Activated naive CD4-positive, alpha-beta T cell treated with anti-CD3 and anti-CD28 coated beads, Interleukin-2, amount 50 U/mL, for 72 hours (primary cell): ENCODE data around the gene LMBR1. TPM values are rescaled to one million over a fixed set of nuclear protein-coding genes. Genes with fewer than 3 reads are reported as not detected.
A peak's percentile ranks its signal among the peaks of the same experiment; 100 is the strongest.
"Not testable (repeated sequence)": the region's sequence is repeated elsewhere in the genome, so short reads cannot be mapped to it uniquely, and the experiment has no call there.

Experiments
- ATAC-seq, 2 donors: fragments of 150-1000 bp; cut with Tn5 transposase; 2 replicates each; pipeline ENCODE4 v1.10.0; 2021; ENCODE audit warnings: mild to moderate bottlenecking in 2 of 2, moderate library complexity in 2 of 2
- DNase-seq, 2 donors: peaks; one replicate each; pipeline ENCODE4 v3.0.0; 2021 to 2022; ENCODE audit warnings: low spot score in 2 of 2
- H3K27ac Mint-ChIP-seq, 2 donors: one replicate each; pipeline ENCODE4 v1.8.0; 2022; ENCODE audit warnings: mild to moderate bottlenecking in 2 of 2, mixed read lengths in 2 of 2
- H3K36me3 Mint-ChIP-seq, 2 donors: one replicate each; pipeline ENCODE4 v1.8.0; 2022; ENCODE audit warnings: mixed read lengths in 2 of 2
- H3K9me3 Mint-ChIP-seq, 2 donors: one replicate each; pipeline ENCODE4 v1.8.0; 2022; ENCODE audit warnings: mixed read lengths in 2 of 2
- total RNA-seq, 2 donors: library from RNA; stranded (reverse); gene quantifications; one replicate each; pipeline ENCODE4 v1.2.3, GENCODE V29; 2022

LMBR1 gene
- total RNA-seq, 2 donors from 2014 or later, result 28.3 to 52.4 TPM

- Mint-ChIP-seq H3K9me3 (peaks cover 0 to 4% of the 10 kb centered on the region in 2 donors), H3K27ac (peak overlapping the region in 1 of 2 donors; percentile 91), H3K36me3 (peaks cover 0 to 31% of the 10 kb centered on the region in 2 donors)
- DNase-seq, result no peak
- no peak for ATAC-seq
These were observed 27.1 kb upstream of the LMBR1 start for GRCh38 chr7:156920076-156920475.

GRCh38 chr7:156919132-156919713 lies 26.2 kb upstream of the LMBR1 start:
- Mint-ChIP-seq H3K36me3 (peaks cover 0 to 28% of the 10 kb centered on the region in 2 donors), H3K9me3 (peaks cover 0 to 4% of the 10 kb centered on the region in 2 donors), H3K27ac (peak overlapping the region in 1 of 2 donors; percentile 91)
- DNase-seq (peak in 1 of 2 donors; percentile 22), ATAC-seq (no peak)

- H3K27ac Mint-ChIP-seq, result peak overlapping the region in 1 of 2 donors; percentile 91
- H3K36me3 Mint-ChIP-seq, result peaks cover 0 to 31% of the 10 kb centered on the region in 2 donors
- DNase-seq (no peak), ATAC-seq (peak; percentile 4 to 76)
- H3K9me3 Mint-ChIP-seq, result peaks cover 0 to 9% of the 10 kb centered on the region in 2 donors
These were observed 25.7 kb upstream of the LMBR1 start for GRCh38 chr7:156918635-156919034.

- not testable (repeated sequence) for H3K27ac Mint-ChIP-seq, DNase-seq, ATAC-seq
- H3K36me3 Mint-ChIP-seq, result peaks cover 0 to 21% of the 10 kb centered on the region in 2 donors
- peaks cover 0 to 12% of the 10 kb centered on the region in 2 donors for H3K9me3 Mint-ChIP-seq
These were observed 16.7 kb upstream of the LMBR1 start for GRCh38 chr7:156909574-156910252.

GRCh38 chr7:156907656-156908055 lies 14.7 kb upstream of the LMBR1 start:
- peaks cover 0 to 12% of the 10 kb centered on the region in 2 donors for H3K36me3 Mint-ChIP-seq
- no peak overlapping the region for H3K27ac Mint-ChIP-seq
- H3K9me3 Mint-ChIP-seq, result peaks cover 0 to 6% of the 10 kb centered on the region in 2 donors
- DNase-seq (no peak), ATAC-seq (no peak)

- DNase-seq, result no peak
- H3K27ac Mint-ChIP-seq, result no peak overlapping the region
- no peaks in the 10 kb centered on the region for H3K9me3 Mint-ChIP-seq
- no peak for ATAC-seq
- H3K36me3 Mint-ChIP-seq, result peaks cover 0 to 5% of the 10 kb centered on the region in 2 donors
These were observed 13.2 kb upstream of the LMBR1 start for GRCh38 chr7:156906200-156906649.

GRCh38 chr7:156903232-156903909 lies 10.4 kb upstream of the LMBR1 start:
- ATAC-seq, result peak; percentile 66 to 88
- Mint-ChIP-seq H3K36me3 (no peaks in the 10 kb centered on the region), H3K9me3 (no peaks in the 10 kb centered on the region), H3K27ac (peak overlapping the region in 1 of 2 donors; percentile 7)
- no peak for DNase-seq

- ATAC-seq, H3K36me3 Mint-ChIP-seq, DNase-seq, H3K9me3 Mint-ChIP-seq, H3K27ac Mint-ChIP-seq: not testable (repeated sequence)
These were observed 7.1 kb upstream of the LMBR1 start for GRCh38 chr7:156900093-156900492.

- ATAC-seq (no peak), DNase-seq (no peak)
- Mint-ChIP-seq H3K27ac (no peak overlapping the region), H3K9me3 (peaks cover 0 to 6% of the 10 kb centered on the region in 2 donors), H3K36me3 (peaks cover 0 to 8% of the 10 kb centered on the region in 2 donors)
These were observed 6.0 kb upstream of the LMBR1 start for GRCh38 chr7:156898938-156899337.

GRCh38 chr7:156897673-156898072 lies 4.7 kb upstream of the LMBR1 start:
- no peak overlapping the region for H3K27ac Mint-ChIP-seq
- DNase-seq (no peak), ATAC-seq (no peak)
- peaks cover 0 to 6% of the 10 kb centered on the region in 2 donors for H3K9me3 Mint-ChIP-seq
- peaks cover 0 to 8% of the 10 kb centered on the region in 2 donors for H3K36me3 Mint-ChIP-seq

- no peak for ATAC-seq
- H3K27ac Mint-ChIP-seq, result no peak overlapping the region
- no peak for DNase-seq
- peaks cover 7 to 8% of the 10 kb centered on the region in 2 donors for H3K36me3 Mint-ChIP-seq
- peaks cover 0 to 6% of the 10 kb centered on the region in 2 donors for H3K9me3 Mint-ChIP-seq
These were observed 3.5 kb upstream of the LMBR1 start for GRCh38 chr7:156896388-156897022.

- H3K27ac Mint-ChIP-seq, result no peak overlapping the region
- ATAC-seq, result no peak
- H3K9me3 Mint-ChIP-seq, result peaks cover 0 to 6% of the 10 kb centered on the region in 2 donors
- DNase-seq, result no peak
- peaks cover 7 to 9% of the 10 kb centered on the region in 2 donors for H3K36me3 Mint-ChIP-seq
These were observed 2.2 kb upstream of the LMBR1 start for GRCh38 chr7:156895024-156895780.

- peaks cover 7 to 33% of the 10 kb centered on the region in 2 donors for H3K36me3 Mint-ChIP-seq
- peaks cover 0 to 6% of the 10 kb centered on the region in 2 donors for H3K9me3 Mint-ChIP-seq
- peak overlapping the region; percentile 75 to 92 for H3K27ac Mint-ChIP-seq
- DNase-seq (peak; percentile 67 to 70), ATAC-seq (peak; percentile 23 to 28)
These were observed 742 bp downstream of the LMBR1 start for GRCh38 chr7:156892081-156892800.

GRCh38 chr7:156889746-156890145 lies 3.2 kb downstream of the LMBR1 start:
- H3K36me3 Mint-ChIP-seq, result peaks cover 7 to 25% of the 10 kb centered on the region in 2 donors
- ATAC-seq (no peak), DNase-seq (no peak)
- peak overlapping the region in 1 of 2 donors; percentile 13 for H3K27ac Mint-ChIP-seq
- H3K9me3 Mint-ChIP-seq, result no peaks in the 10 kb centered on the region

- ATAC-seq, result no peak
- no peak overlapping the region for H3K27ac Mint-ChIP-seq
These were observed 3.9 kb downstream of the LMBR1 start for GRCh38 chr7:156889089-156889488.

More at GRCh38 chr7:156889089-156889488, 3.9 kb downstream of the LMBR1 start:
- no peak for DNase-seq
- H3K36me3 Mint-ChIP-seq, result peaks cover 7 to 32% of the 10 kb centered on the region in 2 donors
- peaks cover 0 to 6% of the 10 kb centered on the region in 2 donors for H3K9me3 Mint-ChIP-seq
